Prostate gland (tissue), 2 donors: Measurements from ENCODE around the gene SEMA4G. TPM values are rescaled to one million over a fixed set of nuclear protein-coding genes. Genes with fewer than 3 reads are reported as not detected.

ENCODE experiments used
- DNase-seq: peaks from one replicate; pipeline ENCODE4 v3.0.0-alpha.2; 2019; ENCODE audit warnings: low spot score
- H3K27ac ChIP-seq, 2 donors: fragments of 200-600 bp; sonication (generic); 2 replicates each; pipeline ENCODE4 v1.5.1; 2017 to 2019
- H3K27me3 ChIP-seq: fragments of 200-600 bp; sonication (generic); replicated peaks from 2 replicates; pipeline ENCODE4 v1.5.1; 2019; ENCODE audit not compliant: insufficient read depth
- H3K36me3 ChIP-seq, 2 donors: fragments of 200-600 bp; sonication (generic); 1 replicate in 1 of 2; 2 replicates in 1 of 2; pipeline versions ENCODE4 v1.5.1 to v1.8.1; 2017 to 2019
- H3K4me1 ChIP-seq: fragments of 200-600 bp; sonication (generic); replicated peaks from 2 replicates; pipeline ENCODE4 v1.5.1; 2019
- H3K4me3 ChIP-seq, 2 donors: fragments of 200-600 bp; sonication (generic); 2 replicates each; pipeline ENCODE4 v1.5.1; 2017 to 2019
- H3K9me3 ChIP-seq: fragments of 200-600 bp; sonication (generic); 2 replicates; pipeline ENCODE4 v1.5.1; 2017
- POLR2A ChIP-seq: fragments of 450-650 bp; IDR thresholded peaks from one replicate; pipeline ENCODE4 v1.6.1; 2016; ENCODE audit warnings: antibody characterized with exemption, mild to moderate bottlenecking
- POLR2AphosphoS5 ChIP-seq: sonication (generic); formaldehyde crosslinking; IDR thresholded peaks from one replicate; pipeline ENCODE4 v1.6.1; 2017; ENCODE audit warnings: antibody characterized with exemption
- WGBS: methylation state at CpG from one replicate; pipeline ENCODE4 v1.1.5; 2018; 5-methylcytosine and 5-hydroxymethylcytosine counted together
- intact Hi-C: fragments of 100-400 bp; cut with DNase I; formaldehyde crosslinking; loops from one replicate; pipeline ENCODE4 v1.14.2; 2022
- total RNA-seq, 2 donors: library from RNA; depleted of rRNA; stranded (reverse); fragments of >200 nt; gene quantifications; one replicate each; pipeline ENCODE4 v1.1.0, GENCODE V29; 2016
- TF ChIP-seq, protein P1 (sequence below), 4 experiments: fragments of 200-600 bp in 2 of 4; fragments of 450-650 bp in 2 of 4; sonication (generic) in 2 of 4; IDR thresholded peaks; 1 replicate in 3 of 4; 2 replicates in 1 of 4; pipeline ENCODE4 v1.5.1; 2016 to 2019; ENCODE audit warnings: antibody characterized with exemption in 4 of 4, mild to moderate bottlenecking in 2 of 4, moderate library complexity in 2 of 4

SEMA4G gene
- total RNA-seq, 2 donors from 2014 or later, result 24.2 to 31.0 TPM

DNA sequence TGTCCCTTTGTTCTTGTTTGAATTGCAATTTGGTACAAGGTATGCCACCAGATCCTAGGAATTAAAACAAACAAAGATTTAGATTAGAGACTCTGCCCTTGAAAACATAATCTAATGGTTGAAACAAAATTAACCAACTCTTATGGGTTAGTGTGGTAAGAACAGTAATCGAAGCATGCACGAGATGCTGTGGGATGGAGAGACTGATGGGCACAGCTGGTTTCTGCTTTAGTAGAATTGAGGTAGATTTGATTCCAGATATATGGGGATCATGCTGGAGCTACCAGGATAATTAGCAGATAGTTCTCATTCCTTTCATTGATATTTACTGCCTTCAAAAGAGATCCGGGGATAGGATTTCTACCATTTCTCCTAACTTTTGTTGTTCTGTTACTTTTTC lies 20.4 kb upstream of the SEMA4G start:
- intact Hi-C loops, result no loop called here
- WGBS, result 92% methylated on average over 3 of the region's 3 CpGs
- peaks cover 0 to 23% of the 10 kb centered on the region in 2 donors for H3K36me3 ChIP-seq

GRCh38 chr10:100960251-100960650 lies 9.1 kb upstream of the SEMA4G start:
- Histone ChIP-seq H3K27me3 (no peaks in the 10 kb centered on the region), H3K36me3 (no peaks in the 10 kb centered on the region), H3K9me3 (no peaks in the 10 kb centered on the region), H3K4me3 (no peak overlapping the region), H3K4me1 (no peaks in the 10 kb centered on the region), H3K27ac (no peak overlapping the region)
- intact Hi-C loops, result no loop called here
- DNase-seq, result no peak
- no peak for TF ChIP-seq POLR2A
- TF ChIP-seq POLR2AphosphoS5, result no peak
- TF ChIP-seq, protein P1, sequence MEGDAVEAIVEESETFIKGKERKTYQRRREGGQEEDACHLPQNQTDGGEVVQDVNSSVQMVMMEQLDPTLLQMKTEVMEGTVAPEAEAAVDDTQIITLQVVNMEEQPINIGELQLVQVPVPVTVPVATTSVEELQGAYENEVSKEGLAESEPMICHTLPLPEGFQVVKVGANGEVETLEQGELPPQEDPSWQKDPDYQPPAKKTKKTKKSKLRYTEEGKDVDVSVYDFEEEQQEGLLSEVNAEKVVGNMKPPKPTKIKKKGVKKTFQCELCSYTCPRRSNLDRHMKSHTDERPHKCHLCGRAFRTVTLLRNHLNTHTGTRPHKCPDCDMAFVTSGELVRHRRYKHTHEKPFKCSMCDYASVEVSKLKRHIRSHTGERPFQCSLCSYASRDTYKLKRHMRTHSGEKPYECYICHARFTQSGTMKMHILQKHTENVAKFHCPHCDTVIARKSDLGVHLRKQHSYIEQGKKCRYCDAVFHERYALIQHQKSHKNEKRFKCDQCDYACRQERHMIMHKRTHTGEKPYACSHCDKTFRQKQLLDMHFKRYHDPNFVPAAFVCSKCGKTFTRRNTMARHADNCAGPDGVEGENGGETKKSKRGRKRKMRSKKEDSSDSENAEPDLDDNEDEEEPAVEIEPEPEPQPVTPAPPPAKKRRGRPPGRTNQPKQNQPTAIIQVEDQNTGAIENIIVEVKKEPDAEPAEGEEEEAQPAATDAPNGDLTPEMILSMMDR (IDR thresholded peaks at IDR 0.05), result no peak

More for the DNA sequence above, 20.4 kb upstream of the SEMA4G start:
- Histone ChIP-seq H3K27me3 (no peaks in the 10 kb centered on the region), H3K9me3 (no peaks in the 10 kb centered on the region), H3K27ac (no peak overlapping the region), H3K4me3 (no peak overlapping the region), H3K4me1 (no peaks in the 10 kb centered on the region)
- TF ChIP-seq POLR2A (no peak), POLR2AphosphoS5 (no peak)
- TF ChIP-seq, protein P1 (IDR thresholded peaks at IDR 0.05), result no peak
- no peak for DNase-seq

GRCh38 chr10:100962351-100963080 lies 6.8 kb upstream of the SEMA4G start:
- TF ChIP-seq POLR2AphosphoS5, result no peak
- no peak for TF ChIP-seq POLR2A
- TF ChIP-seq, protein P1 (IDR thresholded peaks at IDR 0.05), result no peak
- intact Hi-C loops, result no loop called here
- Histone ChIP-seq H3K36me3 (peaks cover 0 to 7% of the 10 kb centered on the region in 2 donors), H3K9me3 (no peaks in the 10 kb centered on the region), H3K27me3 (no peaks in the 10 kb centered on the region), H3K4me1 (no peaks in the 10 kb centered on the region), H3K4me3 (no peak overlapping the region), H3K27ac (no peak overlapping the region)
- no peak for DNase-seq
- WGBS, result 42% methylated on average over 4 of the region's 4 CpGs

- no peak overlapping the region for H3K4me3 ChIP-seq
- peaks cover 0 to 7% of the 10 kb centered on the region in 2 donors for H3K36me3 ChIP-seq
- intact Hi-C loops, result no loop called here
- H3K27ac ChIP-seq, result no peak overlapping the region
- no peak for DNase-seq
- H3K27me3 ChIP-seq, result no peaks in the 10 kb centered on the region
- 90% methylated on average over 1 of the region's 1 CpG for WGBS
- TF ChIP-seq POLR2AphosphoS5, result no peak
- no peak for TF ChIP-seq POLR2A
- no peaks in the 10 kb centered on the region for H3K9me3 ChIP-seq
- peaks cover 7% of the 10 kb centered on the region for H3K4me1 ChIP-seq
These were observed 5.5 kb upstream of the SEMA4G start for GRCh38 chr10:100963826-100964225.

GRCh38 chr10:100965820-100966219 lies 3.5 kb upstream of the SEMA4G start:
- no peaks in the 10 kb centered on the region for H3K9me3 ChIP-seq
- no peak overlapping the region for H3K4me3 ChIP-seq
- peaks cover 8% of the 10 kb centered on the region for H3K4me1 ChIP-seq
- no peaks in the 10 kb centered on the region for H3K27me3 ChIP-seq
- WGBS, result 68% methylated on average over 5 of the region's 5 CpGs
- H3K36me3 ChIP-seq, result peaks cover 0 to 7% of the 10 kb centered on the region in 2 donors
- no peak overlapping the region for H3K27ac ChIP-seq
- TF ChIP-seq POLR2AphosphoS5, result no peak
- TF ChIP-seq, protein P1 (IDR thresholded peaks at IDR 0.05), result no peak
- TF ChIP-seq POLR2A, result no peak
- DNase-seq, result no peak
- intact Hi-C loops, result no loop called here
